Measurements from ENCODE around the gene EXD2.

DNA sequence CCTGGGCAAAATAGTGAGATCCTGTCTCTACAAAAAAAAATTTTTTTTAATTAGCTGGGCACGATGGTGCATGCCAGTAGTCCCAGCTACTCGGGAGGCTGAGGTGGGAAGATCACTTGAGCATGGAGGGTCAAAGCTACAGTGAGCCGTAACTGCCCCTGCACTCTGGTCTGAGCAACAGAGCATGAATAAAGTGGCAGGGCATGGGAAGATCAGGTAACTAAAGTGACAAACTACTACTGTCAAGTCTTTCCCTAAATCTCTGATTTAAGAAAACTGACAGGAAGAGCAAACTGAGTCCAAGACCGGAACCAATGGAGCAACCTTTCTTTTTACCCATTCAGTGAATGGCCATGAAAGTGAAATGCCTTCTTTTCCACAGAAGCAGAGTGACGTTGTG is 49.2 kb upstream of the EXD2 start:
- TF ChIP-seq CTCF (IDR thresholded peaks at IDR 0.05; ENCODE audit: insufficient read depth, low read length) = no peak
- TF ChIP-seq SPI1 (IDR thresholded peaks at IDR 0.05; ENCODE audit: borderline replicate concordance, low read depth) = no peak
